ENCODE data around the gene LTBP3. TPM values are rescaled to one million over a fixed set of nuclear protein-coding genes. Genes with fewer than 3 reads are reported as not detected.

Gene LTBP3
- total and polyA plus RNA-seq, 9 of the 15 experiments (the other 6 are each of a cell fraction or from before 2014, with no cell fraction given): 0.06 to 20.5 (median 4.8) TPM

DNA sequence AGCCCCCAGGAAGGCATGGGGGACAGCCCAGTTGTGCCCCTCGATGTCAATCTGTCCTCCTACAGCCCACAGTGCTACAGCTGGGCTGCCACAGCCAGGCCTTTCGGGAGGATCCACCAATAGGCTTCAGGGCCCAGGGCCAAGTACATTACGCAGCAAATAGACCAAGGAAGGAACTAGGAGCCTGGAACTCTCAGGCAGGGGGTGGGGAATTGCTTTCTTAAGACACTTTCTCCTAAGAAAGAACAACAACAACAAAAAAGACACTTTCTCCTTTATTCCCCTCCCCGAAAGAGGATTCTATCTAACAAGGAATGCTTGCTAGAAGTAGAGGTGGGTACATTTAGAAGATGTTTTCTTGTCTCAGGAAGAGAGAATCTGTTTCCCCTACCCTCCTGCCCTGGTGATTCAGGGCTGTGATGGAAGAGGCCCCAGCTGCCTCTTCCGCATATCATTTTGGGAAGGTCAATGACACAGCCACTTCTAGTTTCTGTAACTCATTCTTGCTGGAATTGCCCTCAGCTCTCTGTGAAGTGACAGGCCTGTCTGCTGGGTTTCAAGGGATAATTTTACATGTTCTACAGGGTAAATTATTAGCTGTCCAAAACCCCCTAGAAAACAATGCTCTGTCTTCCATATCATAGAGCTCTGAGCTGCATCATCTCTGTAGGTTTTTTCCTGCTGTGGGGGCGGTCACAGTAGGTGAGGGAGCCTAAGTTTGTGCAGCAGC, 65.4 kb downstream of the LTBP3 start:
- H3K9me3 ChIP-seq (replicated peaks; ENCODE audit: control insufficient read depth, insufficient read depth, low read depth, low read length): no peaks in the 10 kb centered on the region
- H3K4me1 ChIP-seq (replicated peaks in 1 of 2; ENCODE audit: control insufficient read depth in 2 of 2, insufficient read depth in 2 of 2, low read length in 2 of 2): peaks cover 76 to 80% of the 10 kb centered on the region in 2 experiments
- H3K36me3 ChIP-seq (ENCODE audit: control insufficient read depth, insufficient read depth, low read length): no peaks in the 10 kb centered on the region
- BruUV-seq (replicated peaks): no TSS peak
- H3K27ac ChIP-seq (ENCODE audit: extremely low read depth, low read depth, low read length): peak overlapping the region; percentile 84
- H2AFZ ChIP-seq (ENCODE audit: low read depth, low read length): peak overlapping the region; percentile 86
- ATAC-seq (peak; percentile 46), FAIRE-seq (peak; percentile 88), DNase-seq (ENCODE audit: extremely low read depth in 1 of 4, low spot score in 3 of 4) (peak in 2 of 4 experiments; percentile 68 to 88)
- intact Hi-C loops (cut with micrococcal nuclease): no loop called here
- peaks cover 64% of the 10 kb centered on the region for H3K79me2 ChIP-seq (ENCODE audit: control insufficient read depth, insufficient read depth, low read length)
- H3K4me2 ChIP-seq (ENCODE audit: insufficient read depth, low read length): peak overlapping the region; percentile 81
- peaks cover 5% of the 10 kb centered on the region for H3K9me1 ChIP-seq (ENCODE audit: control insufficient read depth, insufficient read depth, low read length)
- ChIA-PET POLR2A (interaction anchor here (0.5 to 27.6 kb wide), 8 partner anchors 8 to 408 kb away, joined by 3 to 2118 read pairs (median 8); partner anchors contain the start of genes FOSL1, MALAT1 and NEAT1), CTCF (ENCODE audit: low intra/inter-chr PET ratio) (interaction anchor here (1.1 kb wide), 1 partner anchor 60 kb away, joined by 4 read pairs; no protein-coding TSS in a partner anchor)
- peak overlapping the region; percentile 71 to 81 for H3K9ac ChIP-seq (ENCODE audit: insufficient read depth in 1 of 2, low read depth in 2 of 2, low read length in 2 of 2)
- in situ Hi-C loops (cut with MboI): no loop called here
- peak overlapping the region; percentile 4 for H3K4me3 ChIP-seq
- no peaks in the 10 kb centered on the region for H3K27me3 ChIP-seq (ENCODE audit: control insufficient read depth in 2 of 2, insufficient read depth in 2 of 2, low read length in 2 of 2)
- no peaks in the 10 kb centered on the region for H4K20me1 ChIP-seq (replicated peaks; ENCODE audit: control insufficient read depth, insufficient read depth, low read length)
- 5% methylated on average over 6 of the region's 6 CpGs for WGBS (ENCODE audit: insufficient coverage, low coverage, missing lambda C conversion rate)
- TF ChIP-seq SUPT5H (IDR thresholded peaks at IDR 0.05) (no peak), ZKSCAN3 (CRISPR knock-in tag; IDR thresholded peaks at IDR 0.05) (no peak), BRD9 (IDR thresholded peaks at IDR 0.05; ENCODE audit: low read depth, partially characterized antibody) (peak; percentile 39), ZNF217 (CRISPR knock-in tag; IDR thresholded peaks at IDR 0.05) (no peak), CCAR2 (IDR thresholded peaks at IDR 0.05; ENCODE audit: low read depth, low read length) (no peak), EHMT2 (IDR thresholded peaks at IDR 0.05) (no peak), RBBP5 (IDR thresholded peaks at IDR 0.05; ENCODE audit: borderline replicate concordance, insufficient read depth, low read length, poor library complexity, severe bottlenecking) (no peak), CBX5 (IDR thresholded peaks at IDR 0.05; ENCODE audit: borderline replicate concordance, low read depth) (no peak), ZNF766 (CRISPR knock-in tag; conservative IDR thresholded peaks at IDR 0.05) (0 out of 2 replicates have a peak, but pooled peaks have one; percentile 45), ZSCAN29 (IDR thresholded peaks at IDR 0.05) (no peak), ZNF695 (CRISPR knock-in tag; IDR thresholded peaks at IDR 0.05) (no peak), PHF21A (IDR thresholded peaks at IDR 0.05; ENCODE audit: borderline replicate concordance, low read depth) (no peak), ESRRA (IDR thresholded peaks at IDR 0.05; ENCODE audit: borderline replicate concordance, low read depth) (peak; percentile 54; the same call in 1 of the 2 replicates), HOXB6 (CRISPR knock-in tag; IDR thresholded peaks at IDR 0.05; ENCODE audit: borderline replicate concordance) (no peak), CHD2 (IDR thresholded peaks at IDR 0.05; ENCODE audit: low read depth, low read length) (no peak), RBM14 (IDR thresholded peaks at IDR 0.05; ENCODE audit: borderline replicate concordance, insufficient read depth, low read depth, low read length) (no peak), ZNF780A (CRISPR knock-in tag; IDR thresholded peaks at IDR 0.05) (no peak), PTBP1 (IDR thresholded peaks at IDR 0.05; ENCODE audit: low read depth, low read length) (no peak), WHSC1 (IDR thresholded peaks at IDR 0.05; ENCODE audit: low read length) (no peak), ZFPM2 (CRISPR knock-in tag; IDR thresholded peaks at IDR 0.05) (no peak)
- TF ChIP-seq, protein P1, sequence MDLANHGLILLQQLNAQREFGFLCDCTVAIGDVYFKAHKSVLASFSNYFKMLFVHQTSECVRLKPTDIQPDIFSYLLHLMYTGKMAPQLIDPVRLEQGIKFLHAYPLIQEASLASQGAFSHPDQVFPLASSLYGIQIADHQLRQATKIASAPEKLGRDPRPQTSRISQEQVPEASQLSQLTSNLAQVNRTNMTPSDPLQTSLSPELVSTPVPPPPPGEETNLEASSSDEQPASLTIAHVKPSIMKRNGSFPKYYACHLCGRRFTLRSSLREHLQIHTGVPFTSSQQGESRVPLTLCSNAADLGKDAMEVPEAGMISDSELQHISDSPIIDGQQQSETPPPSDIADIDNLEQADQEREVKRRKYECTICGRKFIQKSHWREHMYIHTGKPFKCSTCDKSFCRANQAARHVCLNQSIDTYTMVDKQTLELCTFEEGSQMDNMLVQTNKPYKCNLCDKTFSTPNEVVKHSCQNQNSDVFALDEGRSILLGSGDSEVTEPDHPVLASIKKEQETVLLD (IDR thresholded peaks at IDR 0.05): no peak; the same call in 1 of the 2 replicates
- TF ChIP-seq, protein P2, sequence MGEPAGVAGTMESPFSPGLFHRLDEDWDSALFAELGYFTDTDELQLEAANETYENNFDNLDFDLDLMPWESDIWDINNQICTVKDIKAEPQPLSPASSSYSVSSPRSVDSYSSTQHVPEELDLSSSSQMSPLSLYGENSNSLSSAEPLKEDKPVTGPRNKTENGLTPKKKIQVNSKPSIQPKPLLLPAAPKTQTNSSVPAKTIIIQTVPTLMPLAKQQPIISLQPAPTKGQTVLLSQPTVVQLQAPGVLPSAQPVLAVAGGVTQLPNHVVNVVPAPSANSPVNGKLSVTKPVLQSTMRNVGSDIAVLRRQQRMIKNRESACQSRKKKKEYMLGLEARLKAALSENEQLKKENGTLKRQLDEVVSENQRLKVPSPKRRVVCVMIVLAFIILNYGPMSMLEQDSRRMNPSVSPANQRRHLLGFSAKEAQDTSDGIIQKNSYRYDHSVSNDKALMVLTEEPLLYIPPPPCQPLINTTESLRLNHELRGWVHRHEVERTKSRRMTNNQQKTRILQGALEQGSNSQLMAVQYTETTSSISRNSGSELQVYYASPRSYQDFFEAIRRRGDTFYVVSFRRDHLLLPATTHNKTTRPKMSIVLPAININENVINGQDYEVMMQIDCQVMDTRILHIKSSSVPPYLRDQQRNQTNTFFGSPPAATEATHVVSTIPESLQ (CRISPR knock-in tag; IDR thresholded peaks at IDR 0.05): no peak
